Ovary (tissue), 9 donors: Measurements from ENCODE around the gene NUP85. TPM values are rescaled to one million over a fixed set of nuclear protein-coding genes. Genes with fewer than 3 reads are reported as not detected.
"Not testable (repeated sequence)": the region's sequence is repeated elsewhere in the genome, so short reads cannot be mapped to it uniquely, and the experiment has no call there.

Experiments
- DNase-seq, 5 donors: peaks; one replicate each; pipeline ENCODE4 v3.0.0-alpha.2; 2019 to 2020
- H3K27ac ChIP-seq, 2 donors: fragments of 200-600 bp; one replicate each; pipeline versions ENCODE4 v1.5.1 to v1.8.0; 2019 to 2022
- H3K27me3 ChIP-seq: fragments of 200-600 bp; one replicate; pipeline ENCODE4 v1.8.0; 2022
- H3K36me3 ChIP-seq: fragments of 200-600 bp; sonication (generic); one replicate; pipeline ENCODE4 v1.5.1; 2019
- H3K4me1 ChIP-seq: one replicate; pipeline ENCODE4 v1.8.1; 2013; ENCODE audit warnings: mild to moderate bottlenecking, moderate library complexity; ENCODE audit not compliant: insufficient read depth
- H3K4me3 ChIP-seq: fragments of 200-600 bp; sonication (generic); one replicate; pipeline ENCODE4 v1.5.1; 2017
- H3K9me3 ChIP-seq, 2 donors: fragments of 200-600 bp in 1 of 2; sonication (generic) in 1 of 2; one replicate each; pipeline versions ENCODE4 v1.5.1 to v1.8.1; 2013 to 2019; ENCODE audit warnings: mild to moderate bottlenecking in 1 of 2, moderate library complexity in 1 of 2
- CTCF ChIP-seq, 3 donors: fragments of 450-650 bp in 2 of 3; fragments of 200-600 bp in 1 of 3; IDR thresholded peaks; one replicate each; pipeline versions ENCODE4 v1.5.1 to v1.8.0; 2016 to 2022; ENCODE audit warnings: antibody characterized with exemption in 3 of 3, mild to moderate bottlenecking in 1 of 3
- EP300 ChIP-seq: sonication (generic); formaldehyde crosslinking; IDR thresholded peaks from one replicate; pipeline ENCODE4 v1.6.1; 2017; ENCODE audit warnings: antibody characterized with exemption
- POLR2A ChIP-seq: fragments of 450-650 bp; IDR thresholded peaks from one replicate; pipeline ENCODE4 v1.6.1; 2017; ENCODE audit warnings: antibody characterized with exemption, mild to moderate bottlenecking, moderate library complexity
- WGBS, 3 donors: extraction: QIAGEN DNeasy Blood & Tissue Kit in 1 of 3; methylation state at CpG; one replicate each; pipeline versions ENCODE4 v1.1.5 to v1.1.7; 2013 to 2017; 5-methylcytosine and 5-hydroxymethylcytosine counted together
- intact Hi-C, 4 donors: fragments of 100-400 bp; cut with DNase I; formaldehyde crosslinking; loops; one replicate each; pipeline versions ENCODE4 v1.11.0 to v1.15.1; 2022 to 2023
- polyA plus RNA-seq, 2 donors: library from polyadenylated mRNA; stranded (reverse); fragments of 200-250 nt in 1 of 2; fragments of 350-450 nt in 1 of 2; fragmentation: Illumina TruSeq in 1 of 2; extraction: RNeasy Lipid Tissue Mini Kit (QIAGEN cat#74804) in 1 of 2; gene quantifications; one replicate each; pipeline ENCODE4 v1.2.3, GENCODE V29; 2013 to 2014
- total RNA-seq, 7 donors: library from RNA; depleted of rRNA in 2 of 7; stranded (reverse); fragments of >200 nt in 2 of 7; fragmentation: NEBNext Ultra II Directional in 3 of 7; extraction: Animal tissue kit (Norgen Biotek cat#: 25700) in 3 of 7; gene quantifications; one replicate each; pipeline versions ENCODE4 v1.1.0 to v1.2.4, GENCODE V29; 2016 to 2023
- donor health status: DM: no; HTN: no; CAD: no; lungs with moderate emphysema.
- donor health status: DM: no; HTN: no; CAD: no.
- donor health status: Bipolar disorder and iron deficiency.
- donor health status: DM: yes; HTN: yes; CAD: no.
- donor health status: DM: no; HTN: no; CAD: no.
- donor health status: DM: yes; HTN: yes; CAD: no.

NUP85 gene
- total and polyA plus RNA-seq, 9 donors, result 23.4 to 82.2 (median 50.8) TPM

GRCh38 chr17:75250009-75250471, 44.6 kb downstream of the NUP85 start:
- H3K36me3 ChIP-seq, result no peaks in the 10 kb centered on the region
- no peak overlapping the region for H3K4me3 ChIP-seq
- no peak for DNase-seq
- H3K9me3 ChIP-seq, result no peaks in the 10 kb centered on the region
- no peak overlapping the region for H3K27ac ChIP-seq
- TF ChIP-seq CTCF (IDR thresholded peaks at IDR 0.05), result no peak
- WGBS, 3 donors, result 52 to 71% (median 58%) methylated on average over 11 of the region's 11 CpGs
- intact Hi-C loops, result no loop called here
- no peaks in the 10 kb centered on the region for H3K4me1 ChIP-seq
- H3K27me3 ChIP-seq, result no peaks in the 10 kb centered on the region

GRCh38 chr17:75252039-75252816, 46.7 kb downstream of the NUP85 start:
- intact Hi-C loops, result no loop called here
- Histone ChIP-seq H3K27me3 (no peaks in the 10 kb centered on the region), H3K27ac (no peak overlapping the region), H3K36me3 (no peaks in the 10 kb centered on the region), H3K4me3 (no peak overlapping the region), H3K4me1 (no peaks in the 10 kb centered on the region), H3K9me3 (no peaks in the 10 kb centered on the region)
- DNase-seq, result no peak
- TF ChIP-seq POLR2A, result no peak
- TF ChIP-seq EP300, result no peak
- no peak for TF ChIP-seq CTCF (IDR thresholded peaks at IDR 0.05)
- 88 to 90% (median 89%) methylated on average over 8 of the region's 8 CpGs for WGBS, 3 donors

- intact Hi-C loops, H3K27ac ChIP-seq, H3K4me1 ChIP-seq, DNase-seq, H3K4me3 ChIP-seq, H3K36me3 ChIP-seq, H3K27me3 ChIP-seq, H3K9me3 ChIP-seq: not testable (repeated sequence)
- 57 to 64% (median 60%) methylated on average over 10 to 11 of the region's 11 CpGs for WGBS, 3 donors
Measured at GRCh38 chr17:75255954-75256698, 50.6 kb downstream of the NUP85 start.

- intact Hi-C loops, DNase-seq, H3K4me3 ChIP-seq, H3K36me3 ChIP-seq, H3K27me3 ChIP-seq, H3K27ac ChIP-seq, H3K9me3 ChIP-seq, H3K4me1 ChIP-seq: not testable (repeated sequence)
- WGBS, 3 donors, result 45 to 60% (median 49%) methylated on average over 2 of the region's 2 CpGs
Measured at GRCh38 chr17:75257228-75257627, 51.7 kb downstream of the NUP85 start.

GRCh38 chr17:75260641-75261335, 55.3 kb downstream of the NUP85 start:
- Histone ChIP-seq H3K4me3 (peak overlapping the region; percentile 91), H3K9me3 (no peaks in the 10 kb centered on the region), H3K27ac (peak overlapping the region; percentile 94 to 98), H3K36me3 (no peaks in the 10 kb centered on the region), H3K4me1 (peaks cover 6% of the 10 kb centered on the region), H3K27me3 (no peaks in the 10 kb centered on the region)
- TF ChIP-seq CTCF (IDR thresholded peaks at IDR 0.05) (no peak), POLR2A (no peak), EP300 (no peak)
- intact Hi-C loops, result no loop called here
- DNase-seq, result no peak
- WGBS, 3 donors, result 1 to 3% (median 1%) methylated on average over 25 to 31 of the region's 31 CpGs
